Esophagus muscularis mucosa (tissue), 3 donors: Measurements from ENCODE around the gene RNF39.

Experiments used
- CTCF ChIP-seq, 3 experiments: fragments of 200-600 bp in 2 of 3; fragments of 450-650 bp in 1 of 3; sonication (generic) in 2 of 3; IDR thresholded peaks; one replicate each; pipeline ENCODE4 v1.5.1; 2017 to 2019; ENCODE audit warnings: antibody characterized with exemption in 3 of 3, mild to moderate bottlenecking in 2 of 3, moderate library complexity in 1 of 3
- POLR2A ChIP-seq: fragments of 450-650 bp; IDR thresholded peaks from one replicate; pipeline ENCODE4 v1.6.1; 2017; ENCODE audit warnings: antibody characterized with exemption, moderate library complexity, mild to moderate bottlenecking, low read depth

GRCh38 chr6:30100154-30100553 is 24.6 kb upstream of the RNF39 start:
- TF ChIP-seq CTCF (IDR thresholded peaks at IDR 0.05) (no peak), POLR2A (no peak)
